Left cardiac atrium (tissue), 4 donors: ENCODE data around the gene LRRN2. TPM values are rescaled to one million over a fixed set of nuclear protein-coding genes. Genes with fewer than 3 reads are reported as not detected.
A peak's percentile ranks its signal among the peaks of the same experiment; 100 is the strongest.
"Not testable (repeated sequence)": the region's sequence is repeated elsewhere in the genome, so short reads cannot be mapped to it uniquely, and the experiment has no call there.

Source experiments
- ATAC-seq, 2 donors: fragments of 200-7000 bp; cut with Tn5 transposase; one replicate each; pipeline ENCODE4 v1.9.1; 2020; ENCODE audit warnings: mild to moderate bottlenecking in 2 of 2, moderate library complexity in 2 of 2
- DNase-seq: peaks from one replicate; pipeline ENCODE4 v3.0.0-alpha.2; 2020
- intact Hi-C, 2 donors: fragments of 100-400 bp; cut with DNase I; formaldehyde crosslinking; loops; one replicate each; pipeline versions ENCODE4 v1.14.1 to v1.15.1; 2022 to 2023
- total RNA-seq, 2 donors: library from RNA; stranded (reverse); fragmentation: NEBNext Ultra II Directional; extraction: Animal tissue kit (Norgen Biotek cat#: 25700); gene quantifications; one replicate each; pipeline ENCODE4 v1.2.1, GENCODE V29; 2021
- donor health status: DM: no; HTN: yes; CAD: no.
- donor health status: DM: no; HTN: yes; CAD: no; lungs with severe emphysema.
- donor health status: DM: yes; HTN: yes; CAD: no.
- donor health status: Dilated cardiomyopathy.

LRRN2 gene
- total RNA-seq, 2 donors from 2014 or later = 3.3 to 6.4 TPM

- DNase-seq (no peak), ATAC-seq (no peak)
- intact Hi-C loops = no loop called here
Measured at GRCh38 chr1:204645666-204646065, 39.9 kb downstream of the LRRN2 start.

- no peak for DNase-seq
- intact Hi-C loops = no loop called here
- ATAC-seq = no peak
Measured at GRCh38 chr1:204645251-204645650, 40.3 kb downstream of the LRRN2 start.

- no peak for DNase-seq
- intact Hi-C loops = no loop called here
- ATAC-seq = no peak
Measured at GRCh38 chr1:204643503-204643902, 42.0 kb downstream of the LRRN2 start.

GRCh38 chr1:204641936-204642335, 43.6 kb downstream of the LRRN2 start:
- ATAC-seq = no peak
- no peak for DNase-seq
- intact Hi-C loops = no loop called here

- no peak for DNase-seq
- intact Hi-C loops = no loop called here
- no peak for ATAC-seq
Measured at GRCh38 chr1:204641455-204641854, 44.1 kb downstream of the LRRN2 start.

- DNase-seq = no peak
- ATAC-seq = no peak
- intact Hi-C loops = no loop called here
Measured at GRCh38 chr1:204640578-204640977, 45.0 kb downstream of the LRRN2 start.

- ATAC-seq = no peak
- intact Hi-C loops = no loop called here
- no peak for DNase-seq
Measured at GRCh38 chr1:204634260-204634910, 51.2 kb downstream of the LRRN2 start.

- ATAC-seq = peak in 1 of 2 donors; percentile 78
- no peak for DNase-seq
- intact Hi-C loops = no loop called here
Measured at GRCh38 chr1:204633665-204634064, 51.9 kb downstream of the LRRN2 start.

- no peak for DNase-seq
- intact Hi-C loops = no loop called here
- no peak for ATAC-seq
Measured at GRCh38 chr1:204630132-204630905, 55.2 kb downstream of the LRRN2 start.

GRCh38 chr1:204629459-204629858, 56.1 kb downstream of the LRRN2 start:
- intact Hi-C loops, DNase-seq, ATAC-seq: not testable (repeated sequence)

- intact Hi-C loops = no loop called here
- DNase-seq (no peak), ATAC-seq (no peak)
Measured at GRCh38 chr1:204628868-204629267, 56.7 kb downstream of the LRRN2 start.

- DNase-seq = no peak
- no peak for ATAC-seq
- intact Hi-C loops = no loop called here
Measured at GRCh38 chr1:204627436-204627835, 58.1 kb downstream of the LRRN2 start.

GRCh38 chr1:204626381-204626780, 59.2 kb downstream of the LRRN2 start:
- intact Hi-C loops = no loop called here
- ATAC-seq = no peak
- no peak for DNase-seq

GRCh38 chr1:204624631-204625216, 60.8 kb downstream of the LRRN2 start:
- intact Hi-C loops = no loop called here
- ATAC-seq = peak in 1 of 2 donors; percentile 21
- DNase-seq = no peak

- intact Hi-C loops = no loop called here
- no peak for DNase-seq
- no peak for ATAC-seq
Measured at GRCh38 chr1:204623894-204624361, 61.6 kb downstream of the LRRN2 start.

- intact Hi-C loops = no loop called here
- DNase-seq (peak; percentile 35), ATAC-seq (peak; percentile 25 to 58)
Measured at GRCh38 chr1:204623365-204623893, 62.1 kb downstream of the LRRN2 start.

GRCh38 chr1:204621996-204622395, 63.5 kb downstream of the LRRN2 start:
- DNase-seq (no peak), ATAC-seq (no peak)
- intact Hi-C loops = no loop called here

GRCh38 chr1:204621396-204621795, 64.1 kb downstream of the LRRN2 start:
- intact Hi-C loops = no loop called here
- ATAC-seq (no peak), DNase-seq (no peak)

GRCh38 chr1:204619721-204620120, 65.8 kb downstream of the LRRN2 start:
- intact Hi-C loops = no loop called here
- no peak for DNase-seq
- ATAC-seq = no peak

- ATAC-seq (no peak), DNase-seq (no peak)
- intact Hi-C loops = no loop called here
Measured at GRCh38 chr1:204618148-204618760, 67.3 kb downstream of the LRRN2 start.
